K562 (cell line): ENCODE results near the gene CFAP410.

Source experiments
- JUNB ChIP-seq: fragments of 450-650 bp; formaldehyde crosslinking; conservative IDR thresholded peaks from 2 replicates; pipeline ENCODE4 v1.4.0; 2020; ENCODE audit warnings: mild to moderate bottlenecking
- ZBTB1 ChIP-seq: sonication (generic); formaldehyde crosslinking; IDR thresholded peaks from 2 replicates; pipeline ENCODE4 v1.8.1; 2023; ENCODE audit warnings: missing genetic modification reagents, low read depth, mild to moderate bottlenecking, borderline replicate concordance
- ZNF707 ChIP-seq: fragments of 250-450 bp; sonication (Bioruptor Pico); conservative IDR thresholded peaks from 2 replicates; pipeline ENCODE4 v1.8.0; 2022; ENCODE audit warnings: inconsistent platforms, mild to moderate bottlenecking, moderate library complexity

- TF ChIP-seq ZNF707 (CRISPR knock-in tag) (no peak), JUNB (CRISPR knock-in tag) (no peak), ZBTB1 (CRISPR knock-in tag) (no peak)
These were observed 42.3 kb downstream of the CFAP410 start for GRCh38 chr21:44296916-44297315.
